Neuronal stem cell (in vitro differentiated cells): ENCODE results near the gene C3.

Experiments
- DNase-seq: peaks from one replicate; pipeline ENCODE4 v3.0.0-alpha.2; 2013; ENCODE audit warnings: low spot score
- H2AFZ ChIP-seq: one replicate; pipeline ENCODE4 v1.6.1; 2013; ENCODE audit warnings: mild to moderate bottlenecking, low read length, inconsistent platforms
- H2AK5ac ChIP-seq: 2 replicates; pipeline ENCODE4 v1.6.1; 2013; ENCODE audit warnings: low read depth, mild to moderate bottlenecking, inconsistent platforms, low read length, moderate library complexity, mixed read lengths
- H2BK120ac ChIP-seq: 2 replicates; pipeline ENCODE4 v1.6.1; 2013; ENCODE audit warnings: low read depth, mild to moderate bottlenecking, inconsistent platforms, low read length, moderate library complexity, mixed read lengths
- H2BK12ac ChIP-seq: one replicate; pipeline ENCODE4 v1.6.1; 2013; ENCODE audit warnings: low read length, inconsistent platforms
- H2BK15ac ChIP-seq: 2 replicates; pipeline ENCODE4 v1.6.1; 2013; ENCODE audit warnings: mild to moderate bottlenecking, low read length, inconsistent platforms, mixed read lengths
- H2BK5ac ChIP-seq: one replicate; pipeline ENCODE4 v1.6.1; 2013; ENCODE audit warnings: inconsistent platforms, mild to moderate bottlenecking, low read length, moderate library complexity
- H3K14ac ChIP-seq: one replicate; pipeline ENCODE4 v1.6.1; 2013; ENCODE audit warnings: low read length, inconsistent platforms
- H3K18ac ChIP-seq: 2 replicates; pipeline ENCODE4 v1.6.1; 2013; ENCODE audit warnings: low read length, inconsistent platforms
- H3K23ac ChIP-seq: 2 replicates; pipeline ENCODE4 v1.6.1; 2013; ENCODE audit warnings: low read depth, mild to moderate bottlenecking, mixed read lengths, low read length, inconsistent platforms; ENCODE audit not compliant: poor library complexity
- H3K27ac ChIP-seq: replicated peaks from 3 replicates; pipeline ENCODE4 v1.5.1; 2013; ENCODE audit warnings: low read length, inconsistent platforms
- H3K27me3 ChIP-seq, 3 experiments: 2 replicates each; pipeline ENCODE4 v1.6.1; 2013; ENCODE audit warnings: low read length in 3 of 3, mild to moderate bottlenecking in 2 of 3, inconsistent platforms in 1 of 3, low read depth in 1 of 3, mixed read lengths in 1 of 3, moderate library complexity in 1 of 3; ENCODE audit not compliant: control insufficient read depth in 3 of 3, insufficient read depth in 3 of 3
- H3K36me3 ChIP-seq, 2 donors: replicated peaks in 1 of 2; 2 replicates each; pipeline ENCODE4 v1.6.1; 2013; ENCODE audit warnings: low read length in 2 of 2; ENCODE audit not compliant: control insufficient read depth in 2 of 2, insufficient read depth in 2 of 2
- H3K4ac ChIP-seq: 2 replicates; pipeline ENCODE4 v1.6.1; 2013; ENCODE audit warnings: inconsistent platforms, mild to moderate bottlenecking, low read length, moderate library complexity
- H3K4me1 ChIP-seq, 2 donors: 1 replicate in 1 of 2; 2 replicates in 1 of 2; pipeline ENCODE4 v1.6.1; 2013; ENCODE audit warnings: low read length in 2 of 2, low read depth in 1 of 2; ENCODE audit not compliant: control insufficient read depth in 2 of 2, insufficient read depth in 1 of 2
- H3K4me2 ChIP-seq: one replicate; pipeline ENCODE4 v1.6.1; 2013; ENCODE audit warnings: mild to moderate bottlenecking, low read length, inconsistent platforms; ENCODE audit not compliant: insufficient read depth, poor library complexity, severe bottlenecking
- H3K4me3 ChIP-seq, 2 donors: 2 replicates each; pipeline ENCODE4 v1.5.1; 2013; ENCODE audit warnings: low read length in 2 of 2, mild to moderate bottlenecking in 2 of 2, inconsistent platforms in 1 of 2, moderate library complexity in 1 of 2
- H3K79me1 ChIP-seq: one replicate; pipeline ENCODE4 v1.6.1; 2013; ENCODE audit warnings: low read depth, mild to moderate bottlenecking, inconsistent platforms, low read length, moderate library complexity
- H3K9ac ChIP-seq: one replicate; pipeline ENCODE4 v1.6.1; 2013; ENCODE audit warnings: mild to moderate bottlenecking, low read depth, low read length, inconsistent platforms; ENCODE audit not compliant: poor library complexity
- H3K9me3 ChIP-seq, 2 donors: replicated peaks in 1 of 2; 2 replicates each; pipeline versions ENCODE3 to v1.6.1; 2013; ENCODE audit warnings: low read length in 2 of 2, mild to moderate bottlenecking in 2 of 2, inconsistent platforms in 1 of 2, low read depth in 1 of 2, mixed read lengths in 1 of 2, moderate library complexity in 1 of 2; ENCODE audit not compliant: control insufficient read depth in 2 of 2, insufficient read depth in 1 of 2
- H4K8ac ChIP-seq: one replicate; pipeline ENCODE4 v1.6.1; 2013; ENCODE audit warnings: low read depth, mild to moderate bottlenecking, inconsistent platforms, low read length, moderate library complexity
- H4K91ac ChIP-seq: one replicate; pipeline ENCODE4 v1.6.1; 2013; ENCODE audit warnings: low read length, low read depth, mild to moderate bottlenecking, inconsistent platforms; ENCODE audit not compliant: poor library complexity
- WGBS, 2 donors: extraction: QIAGEN DNeasy Blood & Tissue Kit; methylation state at CpG; one replicate each; pipeline ENCODE4 v1.1.7; 2013; ENCODE audit warnings: missing lambda C conversion rate in 2 of 2, mixed read lengths in 1 of 2; ENCODE audit not compliant: insufficient read length in 2 of 2, insufficient replicate concordance in 1 of 2; ENCODE audit errors: extremely low coverage in 2 of 2; 5-methylcytosine and 5-hydroxymethylcytosine counted together

Gene C3

GRCh38 chr19:6707011-6707657 is 13.3 kb downstream of the C3 start:
- H3K4me3 ChIP-seq = no peak overlapping the region
- H2AK5ac ChIP-seq = peak overlapping the region; percentile 60
- DNase-seq = no peak
- no CpG with 5 or more reads among the region's 44 CpGs for WGBS, 2 donors
- H3K18ac ChIP-seq = peak overlapping the region; percentile 69
- H3K4ac ChIP-seq = no peak overlapping the region
- no peak overlapping the region for H3K4me2 ChIP-seq
- no peak overlapping the region for H2BK12ac ChIP-seq
- H3K9me3 ChIP-seq = peaks cover 0 to 4% of the 10 kb centered on the region in 2 donors
- no peaks in the 10 kb centered on the region for H3K36me3 ChIP-seq
- H2BK15ac ChIP-seq = peak overlapping the region; percentile 34
- no peaks in the 10 kb centered on the region for H3K4me1 ChIP-seq
- no peak overlapping the region for H3K23ac ChIP-seq
- no peak overlapping the region for H2AFZ ChIP-seq
- H3K79me1 ChIP-seq = no peaks in the 10 kb centered on the region
- no peak overlapping the region for H3K9ac ChIP-seq
- peak overlapping the region; percentile 72 for H4K91ac ChIP-seq
- H3K27ac ChIP-seq = no peak overlapping the region
- H2BK120ac ChIP-seq = no peak overlapping the region
- no peak overlapping the region for H3K14ac ChIP-seq
- H3K27me3 ChIP-seq = peaks cover 0 to 39% (median 28%) of the 10 kb centered on the region in 3 experiments
- H2BK5ac ChIP-seq = no peak overlapping the region
- H4K8ac ChIP-seq = peak overlapping the region; percentile 43

GRCh38 chr19:6706633-6706958 is 13.9 kb downstream of the C3 start:
- no peak overlapping the region for H3K4me3 ChIP-seq
- H3K4me1 ChIP-seq = no peaks in the 10 kb centered on the region
- no peaks in the 10 kb centered on the region for H3K36me3 ChIP-seq
- H2BK12ac ChIP-seq = no peak overlapping the region
- H3K14ac ChIP-seq = no peak overlapping the region
- H4K8ac ChIP-seq = no peak overlapping the region
- no peak for DNase-seq
- peak overlapping the region; percentile 27 for H3K9ac ChIP-seq
- H4K91ac ChIP-seq = no peak overlapping the region
- H2BK120ac ChIP-seq = no peak overlapping the region
- no peak overlapping the region for H2AFZ ChIP-seq
- H2AK5ac ChIP-seq = no peak overlapping the region
- H3K9me3 ChIP-seq = peaks cover 0 to 4% of the 10 kb centered on the region in 2 donors
- H3K27ac ChIP-seq = no peak overlapping the region
- no peak overlapping the region for H3K4ac ChIP-seq
- no peak overlapping the region for H2BK5ac ChIP-seq
- H2BK15ac ChIP-seq = no peak overlapping the region
- no peak overlapping the region for H3K23ac ChIP-seq
- peaks cover 0 to 33% (median 23%) of the 10 kb centered on the region in 3 experiments for H3K27me3 ChIP-seq
- WGBS, 2 donors = no CpG with 5 or more reads among the region's 3 CpGs
- no peak overlapping the region for H3K4me2 ChIP-seq
- H3K79me1 ChIP-seq = no peaks in the 10 kb centered on the region
- H3K18ac ChIP-seq = peak overlapping the region; percentile 7

- Histone ChIP-seq H4K91ac (no peak overlapping the region), H3K4me1 (no peaks in the 10 kb centered on the region), H2BK5ac (no peak overlapping the region), H3K27me3 (peaks cover 0 to 28% (median 19%) of the 10 kb centered on the region in 3 experiments), H3K18ac (no peak overlapping the region), H3K4me3 (no peak overlapping the region), H4K8ac (no peak overlapping the region), H2BK120ac (no peak overlapping the region), H2BK12ac (no peak overlapping the region), H3K4ac (no peak overlapping the region), H3K27ac (no peak overlapping the region), H2BK15ac (no peak overlapping the region), H3K23ac (no peak overlapping the region), H3K9ac (no peak overlapping the region), H2AFZ (no peak overlapping the region), H3K9me3 (peaks cover 0 to 4% of the 10 kb centered on the region in 2 donors), H2AK5ac (no peak overlapping the region), H3K14ac (no peak overlapping the region), H3K36me3 (no peaks in the 10 kb centered on the region), H3K4me2 (no peak overlapping the region), H3K79me1 (no peaks in the 10 kb centered on the region)
- DNase-seq = no peak
- WGBS, 2 donors = no CpG with 5 or more reads among the region's 11 CpGs
Measured at GRCh38 chr19:6705931-6706632, 14.4 kb downstream of the C3 start.

- no peak overlapping the region for H3K18ac ChIP-seq
- no peak overlapping the region for H2BK15ac ChIP-seq
- no peak overlapping the region for H3K14ac ChIP-seq
- no CpG with 5 or more reads among the region's 8 CpGs for WGBS, 2 donors
- H3K27me3 ChIP-seq = no peaks in the 10 kb centered on the region
- H3K9ac ChIP-seq = no peak overlapping the region
- H3K23ac ChIP-seq = no peak overlapping the region
- no peak overlapping the region for H3K4ac ChIP-seq
- H2BK120ac ChIP-seq = no peak overlapping the region
- no peak overlapping the region for H2AK5ac ChIP-seq
- DNase-seq = no peak
- no peak overlapping the region for H3K4me2 ChIP-seq
- H2AFZ ChIP-seq = no peak overlapping the region
- no peak overlapping the region for H4K91ac ChIP-seq
- no peak overlapping the region for H2BK5ac ChIP-seq
- no peaks in the 10 kb centered on the region for H3K36me3 ChIP-seq
- H3K27ac ChIP-seq = no peak overlapping the region
- H3K4me3 ChIP-seq = no peak overlapping the region
- H3K4me1 ChIP-seq = no peaks in the 10 kb centered on the region
- no peaks in the 10 kb centered on the region for H3K9me3 ChIP-seq
- no peak overlapping the region for H4K8ac ChIP-seq
- no peak overlapping the region for H2BK12ac ChIP-seq
- H3K79me1 ChIP-seq = no peaks in the 10 kb centered on the region
Measured at GRCh38 chr19:6700586-6701316, 19.7 kb downstream of the C3 start.
